Testis (tissue), 3 donors: Measurements from ENCODE around the gene SLC12A1. TPM values are rescaled to one million over a fixed set of nuclear protein-coding genes. Genes with fewer than 3 reads are reported as not detected.

ENCODE experiments used
- DNase-seq: peaks from one replicate; pipeline ENCODE4 v3.0.0-alpha.2; 2019
- H3K27ac ChIP-seq, 2 donors: fragments of 200-600 bp; sonication (generic); one replicate each; pipeline ENCODE4 v1.5.1; 2019
- H3K27me3 ChIP-seq: fragments of 200-600 bp; sonication (generic); one replicate; pipeline ENCODE4 v1.5.1; 2019
- H3K36me3 ChIP-seq: fragments of 200-600 bp; sonication (generic); one replicate; pipeline ENCODE4 v1.5.1; 2017; ENCODE audit warnings: low read depth; ENCODE audit errors: missing control alignments
- H3K4me1 ChIP-seq: fragments of 200-600 bp; sonication (generic); one replicate; pipeline ENCODE4 v1.5.1; 2019
- H3K4me3 ChIP-seq, 2 donors: fragments of 200-600 bp; sonication (generic); one replicate each; pipeline ENCODE4 v1.5.1; 2017 to 2019
- H3K9me3 ChIP-seq: fragments of 200-600 bp; sonication (generic); one replicate; pipeline ENCODE4 v1.5.1; 2017
- POLR2A ChIP-seq: fragments of 450-650 bp; IDR thresholded peaks from one replicate; pipeline ENCODE4 v1.6.1; 2017; ENCODE audit warnings: antibody characterized with exemption, mild to moderate bottlenecking, moderate library complexity
- WGBS, 2 donors: methylation state at CpG; one replicate each; pipeline ENCODE4 v1.1.5; 2018; 5-methylcytosine and 5-hydroxymethylcytosine counted together
- intact Hi-C: fragments of 100-400 bp; cut with DNase I; formaldehyde crosslinking; loops from one replicate; pipeline ENCODE4 v1.15.1; 2023; ENCODE audit warnings: low total_unique reads
- polyA plus RNA-seq: library from polyadenylated mRNA; stranded (reverse); fragments of 350-450 nt; fragmentation: Illumina TruSeq; extraction: RNeasy Lipid Tissue Mini Kit (QIAGEN cat#74804); gene quantifications from one replicate; pipeline ENCODE4 v1.2.3, GENCODE V29; 2014; ENCODE audit warnings: low read depth, low replicate concordance; ENCODE audit not compliant: insufficient read depth
- total RNA-seq, 2 donors: library from RNA; depleted of rRNA; stranded (reverse); fragments of >200 nt; gene quantifications; one replicate each; pipeline ENCODE4 v1.2.3, GENCODE V29; 2016
- TF ChIP-seq, protein P1 (sequence below), 3 experiments: fragments of 450-650 bp in 2 of 3; fragments of 200-600 bp in 1 of 3; sonication (generic) in 1 of 3; IDR thresholded peaks; one replicate each; pipeline ENCODE4 v1.5.1; 2016 to 2019; ENCODE audit warnings: antibody characterized with exemption in 3 of 3, mild to moderate bottlenecking in 2 of 3, moderate library complexity in 1 of 3

The SLC12A1 gene
- total and polyA plus RNA-seq, 3 donors from 2014 or later: 0.55 to 1.2 (median 0.62) TPM

DNA sequence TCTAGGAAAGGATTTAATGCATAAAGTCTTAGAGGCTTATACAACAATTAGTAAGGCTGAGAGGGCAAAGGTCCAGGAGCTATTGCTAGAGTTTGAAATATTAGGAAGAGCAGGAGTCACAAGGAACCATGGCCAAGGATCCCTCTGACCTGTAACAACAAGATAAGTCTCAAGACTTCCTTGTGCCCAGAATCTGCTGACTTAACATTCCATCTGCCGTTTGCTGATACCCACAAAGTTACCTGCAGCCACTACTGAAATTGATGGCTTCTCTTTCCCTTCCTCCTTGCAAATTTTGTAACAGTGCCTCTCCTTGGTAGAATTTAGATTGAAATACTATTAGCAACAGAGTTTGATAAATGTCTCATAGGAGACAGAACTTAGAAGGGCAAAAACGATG lies 23.4 kb upstream of the SLC12A1 start:
- no peak overlapping the region for H3K27ac ChIP-seq
- no peaks in the 10 kb centered on the region for H3K27me3 ChIP-seq
- TF ChIP-seq, protein P1, sequence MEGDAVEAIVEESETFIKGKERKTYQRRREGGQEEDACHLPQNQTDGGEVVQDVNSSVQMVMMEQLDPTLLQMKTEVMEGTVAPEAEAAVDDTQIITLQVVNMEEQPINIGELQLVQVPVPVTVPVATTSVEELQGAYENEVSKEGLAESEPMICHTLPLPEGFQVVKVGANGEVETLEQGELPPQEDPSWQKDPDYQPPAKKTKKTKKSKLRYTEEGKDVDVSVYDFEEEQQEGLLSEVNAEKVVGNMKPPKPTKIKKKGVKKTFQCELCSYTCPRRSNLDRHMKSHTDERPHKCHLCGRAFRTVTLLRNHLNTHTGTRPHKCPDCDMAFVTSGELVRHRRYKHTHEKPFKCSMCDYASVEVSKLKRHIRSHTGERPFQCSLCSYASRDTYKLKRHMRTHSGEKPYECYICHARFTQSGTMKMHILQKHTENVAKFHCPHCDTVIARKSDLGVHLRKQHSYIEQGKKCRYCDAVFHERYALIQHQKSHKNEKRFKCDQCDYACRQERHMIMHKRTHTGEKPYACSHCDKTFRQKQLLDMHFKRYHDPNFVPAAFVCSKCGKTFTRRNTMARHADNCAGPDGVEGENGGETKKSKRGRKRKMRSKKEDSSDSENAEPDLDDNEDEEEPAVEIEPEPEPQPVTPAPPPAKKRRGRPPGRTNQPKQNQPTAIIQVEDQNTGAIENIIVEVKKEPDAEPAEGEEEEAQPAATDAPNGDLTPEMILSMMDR (IDR thresholded peaks at IDR 0.05): no peak
- no peak for TF ChIP-seq POLR2A
- DNase-seq: no peak
- H3K4me3 ChIP-seq: no peak overlapping the region
- 53 to 59% methylated on average over 2 of the region's 2 CpGs for WGBS, 2 donors
- intact Hi-C loops: no loop called here
- H3K36me3 ChIP-seq: no peaks in the 10 kb centered on the region
- no peaks in the 10 kb centered on the region for H3K4me1 ChIP-seq
- no peaks in the 10 kb centered on the region for H3K9me3 ChIP-seq

DNA sequence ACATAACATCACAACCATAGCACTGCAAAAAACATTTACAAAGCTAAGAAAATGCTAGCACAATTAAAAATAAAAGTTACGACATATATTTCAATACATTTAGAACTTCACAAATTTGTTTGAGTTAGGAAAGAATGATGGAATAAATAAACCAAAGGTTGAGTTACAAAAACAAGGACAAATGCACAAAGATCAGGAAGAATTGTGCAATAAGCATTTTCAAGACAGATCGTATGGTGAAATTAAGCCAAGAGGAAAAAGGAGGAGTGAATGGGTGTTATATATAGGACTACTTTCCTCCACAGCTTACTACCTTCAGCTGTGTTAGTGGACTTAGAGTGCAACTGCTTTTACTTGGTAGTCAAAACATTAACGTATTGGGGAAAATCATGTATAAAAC lies 20.6 kb upstream of the SLC12A1 start:
- 83% methylated on average over 3 of the region's 3 CpGs for WGBS, 2 donors
- TF ChIP-seq, protein P1 (IDR thresholded peaks at IDR 0.05): no peak
- no peak for TF ChIP-seq POLR2A
- Histone ChIP-seq H3K4me3 (no peak overlapping the region), H3K27me3 (no peaks in the 10 kb centered on the region), H3K4me1 (no peaks in the 10 kb centered on the region), H3K9me3 (no peaks in the 10 kb centered on the region), H3K36me3 (no peaks in the 10 kb centered on the region), H3K27ac (no peak overlapping the region)
- intact Hi-C loops: no loop called here
- DNase-seq: no peak

DNA sequence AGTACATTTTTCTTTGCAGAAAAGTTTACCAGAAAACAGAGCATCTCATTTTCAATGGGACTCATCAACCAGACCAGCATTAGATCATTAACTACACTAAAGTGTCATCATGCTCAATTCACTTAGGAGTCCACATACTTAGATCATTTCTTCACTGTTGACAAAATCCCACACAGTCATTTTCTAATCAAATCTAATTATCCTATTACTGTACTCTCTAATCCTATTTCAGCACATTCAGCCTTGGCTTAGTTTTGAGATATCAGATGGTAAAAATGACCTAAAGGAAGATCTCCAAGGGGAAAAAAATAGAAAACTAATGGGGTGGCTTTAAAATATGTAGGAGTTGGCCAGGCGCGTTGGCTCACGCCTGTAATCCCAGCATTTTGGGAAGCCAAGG lies 19.8 kb upstream of the SLC12A1 start:
- Histone ChIP-seq H3K27ac (no peak overlapping the region), H3K9me3 (no peaks in the 10 kb centered on the region), H3K4me3 (no peak overlapping the region), H3K4me1 (no peaks in the 10 kb centered on the region), H3K27me3 (no peaks in the 10 kb centered on the region), H3K36me3 (no peaks in the 10 kb centered on the region)
- intact Hi-C loops: no loop called here
- no peak for DNase-seq
- 91 to 97% methylated on average over 3 of the region's 3 CpGs for WGBS, 2 donors
- TF ChIP-seq, protein P1 (IDR thresholded peaks at IDR 0.05): no peak
- no peak for TF ChIP-seq POLR2A

DNA sequence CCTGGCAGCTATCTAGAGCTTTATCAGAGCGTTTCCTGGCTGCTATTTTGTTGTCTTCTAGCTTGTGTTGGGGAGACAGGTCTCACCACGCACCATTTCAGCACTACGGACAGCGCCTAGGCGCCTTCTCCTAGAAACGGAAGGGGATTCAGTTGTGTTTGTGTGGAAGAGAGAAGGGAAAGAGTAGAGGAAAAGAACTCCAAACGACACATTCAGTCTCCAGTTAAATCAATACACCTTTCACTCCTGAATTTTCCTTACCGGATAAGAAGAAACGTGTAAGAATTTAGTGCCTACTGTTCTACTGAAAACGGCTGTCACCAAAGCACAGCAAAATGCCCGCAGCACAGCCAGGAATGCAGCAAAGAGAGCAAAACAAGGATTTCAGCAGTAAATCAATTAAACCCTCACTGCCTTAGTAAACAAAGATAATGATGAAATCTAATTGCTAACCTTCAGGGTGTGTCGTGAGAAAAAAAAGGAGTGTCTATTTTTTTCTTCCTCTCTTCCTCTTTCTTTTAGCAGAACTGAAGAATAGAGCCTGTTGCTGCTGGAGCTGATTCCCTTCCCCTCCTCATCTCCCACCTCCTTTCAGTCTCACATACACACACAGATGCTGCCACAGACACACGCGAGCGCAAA lies 15.0 kb upstream of the SLC12A1 start:
- peak; percentile 78 for DNase-seq
- no peak overlapping the region for H3K27ac ChIP-seq
- H3K4me1 ChIP-seq: no peaks in the 10 kb centered on the region
- no peak overlapping the region for H3K4me3 ChIP-seq
- intact Hi-C loops: no loop called here
- H3K9me3 ChIP-seq: no peaks in the 10 kb centered on the region
- H3K27me3 ChIP-seq: no peaks in the 10 kb centered on the region
- WGBS, 2 donors: 2 to 4% methylated on average over 15 of the region's 15 CpGs
- H3K36me3 ChIP-seq: no peaks in the 10 kb centered on the region
- TF ChIP-seq, protein P1 (IDR thresholded peaks at IDR 0.05): no peak
- no peak for TF ChIP-seq POLR2A

DNA sequence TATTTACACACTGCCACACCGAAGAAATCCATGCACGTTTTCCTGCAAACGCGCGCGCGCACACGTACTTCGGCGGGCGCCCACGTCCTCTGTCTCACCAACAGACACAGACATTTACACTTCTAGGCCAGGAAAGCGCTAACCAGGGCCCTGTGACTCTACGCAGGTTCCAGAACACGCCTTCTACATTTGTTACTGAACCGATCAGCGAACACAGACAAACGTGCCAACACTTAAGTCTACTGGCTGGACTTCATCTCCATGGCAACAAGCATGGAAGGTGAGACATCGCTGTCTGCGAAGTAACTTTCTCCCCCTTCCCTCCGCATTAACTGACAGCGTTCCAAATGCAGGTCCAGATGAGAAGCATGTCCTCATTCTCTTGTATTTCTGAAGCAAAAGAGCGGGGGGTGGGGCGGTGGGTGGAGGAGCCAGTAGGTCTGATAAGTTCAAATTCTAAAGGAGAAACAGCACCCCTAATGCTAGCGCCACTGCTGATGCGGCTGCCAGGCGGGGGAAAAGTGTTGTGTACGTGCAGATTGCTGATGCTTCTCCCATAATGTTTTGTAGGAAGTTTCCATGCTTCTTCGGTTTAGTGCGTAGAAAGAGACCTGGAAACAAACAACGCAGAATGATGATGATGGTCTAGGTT lies 14.4 kb upstream of the SLC12A1 start, which contains the start of gene CTXN2:
Gene CTXN2 (plus strand): TSS at position 92 of the 652 bp plus-strand sequence. CDS start 9,636 bp downstream, outside the sequence.
- Histone ChIP-seq H3K36me3 (no peaks in the 10 kb centered on the region), H3K27me3 (no peaks in the 10 kb centered on the region), H3K4me3 (no peak within 1 kb of the TSS), H3K4me1 (no peaks in the 10 kb centered on the region), H3K9me3 (no peaks in the 10 kb centered on the region), H3K27ac (no peak within 1 kb of the TSS)
- WGBS, 2 donors: 3 to 5% methylated on average over 31 of the region's 31 CpGs
- DNase-seq: no peak
- intact Hi-C loops: no loop called here
- TF ChIP-seq POLR2A: no peak
- TF ChIP-seq, protein P1 (IDR thresholded peaks at IDR 0.05): no peak
